ENCODE data around the gene PACSIN2.

- TF ChIP-seq, protein P1, sequence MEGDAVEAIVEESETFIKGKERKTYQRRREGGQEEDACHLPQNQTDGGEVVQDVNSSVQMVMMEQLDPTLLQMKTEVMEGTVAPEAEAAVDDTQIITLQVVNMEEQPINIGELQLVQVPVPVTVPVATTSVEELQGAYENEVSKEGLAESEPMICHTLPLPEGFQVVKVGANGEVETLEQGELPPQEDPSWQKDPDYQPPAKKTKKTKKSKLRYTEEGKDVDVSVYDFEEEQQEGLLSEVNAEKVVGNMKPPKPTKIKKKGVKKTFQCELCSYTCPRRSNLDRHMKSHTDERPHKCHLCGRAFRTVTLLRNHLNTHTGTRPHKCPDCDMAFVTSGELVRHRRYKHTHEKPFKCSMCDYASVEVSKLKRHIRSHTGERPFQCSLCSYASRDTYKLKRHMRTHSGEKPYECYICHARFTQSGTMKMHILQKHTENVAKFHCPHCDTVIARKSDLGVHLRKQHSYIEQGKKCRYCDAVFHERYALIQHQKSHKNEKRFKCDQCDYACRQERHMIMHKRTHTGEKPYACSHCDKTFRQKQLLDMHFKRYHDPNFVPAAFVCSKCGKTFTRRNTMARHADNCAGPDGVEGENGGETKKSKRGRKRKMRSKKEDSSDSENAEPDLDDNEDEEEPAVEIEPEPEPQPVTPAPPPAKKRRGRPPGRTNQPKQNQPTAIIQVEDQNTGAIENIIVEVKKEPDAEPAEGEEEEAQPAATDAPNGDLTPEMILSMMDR (IDR thresholded peaks at IDR 0.05; ENCODE audit: borderline replicate concordance, extremely low read depth, low read length, poor library complexity, severe bottlenecking) = no peak
- TF ChIP-seq EZH2 (IDR thresholded peaks at IDR 0.05; ENCODE audit: borderline replicate concordance, low read depth, low read length, severe bottlenecking) = no peak
Measured at GRCh38 chr22:42951093-42951710, 63.7 kb downstream of the PACSIN2 start.
